ENCODE data around the gene HDAC1.

DNA sequence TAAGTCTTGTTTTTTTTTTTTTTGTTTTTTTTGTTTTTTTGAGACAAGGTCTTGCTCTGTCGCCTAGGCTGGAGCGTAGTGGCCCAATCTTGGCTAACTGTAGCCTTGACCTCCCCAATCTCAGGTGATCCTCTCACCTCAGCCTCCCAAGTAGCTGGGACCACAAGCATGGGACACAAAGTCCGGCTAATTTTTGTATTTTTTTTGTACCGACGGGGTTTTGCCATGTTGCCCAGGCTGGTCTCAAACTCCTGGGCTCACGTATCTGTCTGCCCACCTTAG, 34.7 kb upstream of the HDAC1 start:
- TF ChIP-seq, protein P1, sequence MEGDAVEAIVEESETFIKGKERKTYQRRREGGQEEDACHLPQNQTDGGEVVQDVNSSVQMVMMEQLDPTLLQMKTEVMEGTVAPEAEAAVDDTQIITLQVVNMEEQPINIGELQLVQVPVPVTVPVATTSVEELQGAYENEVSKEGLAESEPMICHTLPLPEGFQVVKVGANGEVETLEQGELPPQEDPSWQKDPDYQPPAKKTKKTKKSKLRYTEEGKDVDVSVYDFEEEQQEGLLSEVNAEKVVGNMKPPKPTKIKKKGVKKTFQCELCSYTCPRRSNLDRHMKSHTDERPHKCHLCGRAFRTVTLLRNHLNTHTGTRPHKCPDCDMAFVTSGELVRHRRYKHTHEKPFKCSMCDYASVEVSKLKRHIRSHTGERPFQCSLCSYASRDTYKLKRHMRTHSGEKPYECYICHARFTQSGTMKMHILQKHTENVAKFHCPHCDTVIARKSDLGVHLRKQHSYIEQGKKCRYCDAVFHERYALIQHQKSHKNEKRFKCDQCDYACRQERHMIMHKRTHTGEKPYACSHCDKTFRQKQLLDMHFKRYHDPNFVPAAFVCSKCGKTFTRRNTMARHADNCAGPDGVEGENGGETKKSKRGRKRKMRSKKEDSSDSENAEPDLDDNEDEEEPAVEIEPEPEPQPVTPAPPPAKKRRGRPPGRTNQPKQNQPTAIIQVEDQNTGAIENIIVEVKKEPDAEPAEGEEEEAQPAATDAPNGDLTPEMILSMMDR (IDR thresholded peaks at IDR 0.05), result no peak
- no peak for TF ChIP-seq ZFX (IDR thresholded peaks at IDR 0.05; ENCODE audit: borderline replicate concordance)
